Measurements from ENCODE around the gene MGLL. TPM values are rescaled to one million over a fixed set of nuclear protein-coding genes. Genes with fewer than 3 reads are reported as not detected.

The MGLL gene
- total RNA-seq, 4 donors from 2014 or later: 37.9 to 54.3 (median 45.2) TPM

DNA sequence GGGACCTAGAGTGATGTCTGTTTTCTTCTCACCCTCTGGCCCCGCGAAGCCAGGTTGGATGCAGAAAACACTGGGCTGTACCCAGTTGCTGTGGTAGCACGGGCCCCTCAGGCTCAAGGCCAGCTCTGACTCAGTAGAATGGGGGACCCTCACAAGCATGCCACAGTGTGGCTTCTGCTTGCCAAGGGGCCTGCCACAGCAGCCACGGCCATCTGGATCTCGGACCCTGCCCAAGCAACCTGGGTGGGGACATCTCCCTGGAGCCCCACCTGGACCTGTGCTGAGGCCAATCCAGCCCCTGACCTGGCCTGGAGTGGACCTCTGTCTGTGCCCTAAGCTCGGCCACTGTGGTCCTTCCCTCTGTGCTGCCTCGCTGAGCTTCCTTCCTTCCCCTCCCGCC is 59.0 kb downstream of the MGLL start:
- DNase-seq (ENCODE audit: low spot score in 2 of 2): no peak
- TF ChIP-seq EP300 (IDR thresholded peaks at IDR 0.05) (no peak), POLR2A (IDR thresholded peaks at IDR 0.05) (no peak), CTCF (IDR thresholded peaks at IDR 0.05) (no peak), POLR2AphosphoS5 (IDR thresholded peaks at IDR 0.05) (no peak)
- H3K36me3 ChIP-seq: no peaks in the 10 kb centered on the region
- H3K27me3 ChIP-seq: no peaks in the 10 kb centered on the region
- 95% methylated on average over 6 of the region's 8 CpGs for WGBS
- H3K9me3 ChIP-seq: peaks cover 12% of the 10 kb centered on the region
- peaks cover 10% of the 10 kb centered on the region for H3K4me1 ChIP-seq
- H3K4me3 ChIP-seq: no peak overlapping the region
- no peak overlapping the region for H3K27ac ChIP-seq

GRCh38 chr3:127762787-127763105 is 59.6 kb downstream of the MGLL start:
- H3K27me3 ChIP-seq: no peaks in the 10 kb centered on the region
- DNase-seq (ENCODE audit: low spot score in 2 of 2): no peak
- 100% methylated on average over 1 of the region's 1 CpG for WGBS
- TF ChIP-seq EP300 (IDR thresholded peaks at IDR 0.05): no peak
- TF ChIP-seq POLR2A (IDR thresholded peaks at IDR 0.05): no peak
- TF ChIP-seq POLR2AphosphoS5 (IDR thresholded peaks at IDR 0.05): no peak
- no peak for TF ChIP-seq CTCF (IDR thresholded peaks at IDR 0.05)
- H3K4me1 ChIP-seq: peaks cover 10% of the 10 kb centered on the region
- H3K27ac ChIP-seq: no peak overlapping the region
- H3K36me3 ChIP-seq: no peaks in the 10 kb centered on the region
- H3K4me3 ChIP-seq: no peak overlapping the region
- H3K9me3 ChIP-seq: peaks cover 6% of the 10 kb centered on the region

- peaks cover 10% of the 10 kb centered on the region for H3K4me1 ChIP-seq
- peaks cover under 1% of the 10 kb centered on the region for H3K9me3 ChIP-seq
- H3K27me3 ChIP-seq: no peaks in the 10 kb centered on the region
- H3K4me3 ChIP-seq: no peak overlapping the region
- no peak for DNase-seq (ENCODE audit: low spot score in 2 of 2)
- no peak overlapping the region for H3K27ac ChIP-seq
- no peak for TF ChIP-seq POLR2A (IDR thresholded peaks at IDR 0.05)
- no peak for TF ChIP-seq EP300 (IDR thresholded peaks at IDR 0.05)
- TF ChIP-seq CTCF (IDR thresholded peaks at IDR 0.05): no peak
- TF ChIP-seq POLR2AphosphoS5 (IDR thresholded peaks at IDR 0.05): no peak
- WGBS: 51% methylated on average over 15 of the region's 15 CpGs
- H3K36me3 ChIP-seq: no peaks in the 10 kb centered on the region
These were observed 60.1 kb downstream of the MGLL start for GRCh38 chr3:127762077-127762786.

GRCh38 chr3:127761441-127761801 is 60.9 kb downstream of the MGLL start:
- WGBS: 96% methylated on average over 5 of the region's 12 CpGs
- no peaks in the 10 kb centered on the region for H3K27me3 ChIP-seq
- no peaks in the 10 kb centered on the region for H3K9me3 ChIP-seq
- no peak for DNase-seq (ENCODE audit: low spot score in 2 of 2)
- H3K4me3 ChIP-seq: no peak overlapping the region
- no peaks in the 10 kb centered on the region for H3K36me3 ChIP-seq
- peaks cover 10% of the 10 kb centered on the region for H3K4me1 ChIP-seq
- no peak overlapping the region for H3K27ac ChIP-seq
- no peak for TF ChIP-seq EP300 (IDR thresholded peaks at IDR 0.05)
- no peak for TF ChIP-seq POLR2AphosphoS5 (IDR thresholded peaks at IDR 0.05)
- TF ChIP-seq POLR2A (IDR thresholded peaks at IDR 0.05): no peak
- no peak for TF ChIP-seq CTCF (IDR thresholded peaks at IDR 0.05)

DNA sequence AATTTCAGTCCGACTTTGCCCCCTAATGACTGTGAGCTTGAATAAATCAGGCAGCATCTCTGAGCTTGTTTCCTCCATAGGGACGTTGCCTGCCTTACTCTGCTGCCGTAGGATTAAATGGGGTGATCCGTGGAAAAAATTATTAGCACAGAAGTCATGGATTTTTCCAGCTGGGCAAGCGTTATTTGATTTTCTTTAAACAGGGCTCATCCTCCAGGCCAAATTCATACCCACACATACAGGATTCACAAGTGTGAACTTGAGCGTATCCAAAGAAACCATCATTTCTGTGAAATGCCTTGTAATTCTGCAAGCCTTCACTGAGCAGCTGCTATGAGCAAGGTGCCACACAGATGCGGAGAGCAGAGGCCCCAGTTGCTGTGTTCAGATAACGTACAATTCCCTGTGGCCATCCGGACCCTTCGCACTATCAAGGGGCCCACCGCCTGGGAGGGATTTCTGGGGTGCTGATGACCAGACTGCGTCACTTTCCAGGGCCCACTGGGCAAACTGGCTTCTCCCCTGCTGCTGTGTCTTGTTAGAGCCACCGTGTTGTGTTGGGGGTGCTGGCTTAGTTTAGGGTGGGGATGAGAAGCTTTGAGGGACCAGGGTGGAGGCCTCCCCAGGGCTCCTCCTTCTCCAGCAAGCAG is 61.4 kb downstream of the MGLL start:
- TF ChIP-seq POLR2AphosphoS5 (IDR thresholded peaks at IDR 0.05): no peak
- no peak for TF ChIP-seq EP300 (IDR thresholded peaks at IDR 0.05)
- no peak for TF ChIP-seq POLR2A (IDR thresholded peaks at IDR 0.05)
- no peak for TF ChIP-seq CTCF (IDR thresholded peaks at IDR 0.05)
- Histone ChIP-seq H3K9me3 (no peaks in the 10 kb centered on the region), H3K27ac (no peak overlapping the region), H3K4me1 (peaks cover 10% of the 10 kb centered on the region), H3K36me3 (no peaks in the 10 kb centered on the region), H3K27me3 (no peaks in the 10 kb centered on the region), H3K4me3 (no peak overlapping the region)
- DNase-seq (ENCODE audit: low spot score in 2 of 2): no peak
- 91% methylated on average over 6 of the region's 13 CpGs for whole genome bisulfite sequencing

Data from suprapubic skin (tissue), 4 donors.